Aorta (tissue), 5 donors: ENCODE measurements around the gene NPY. TPM values are rescaled to one million over a fixed set of nuclear protein-coding genes. Genes with fewer than 3 reads are reported as not detected.

Source experiments
- ATAC-seq: fragments of 200-7000 bp; cut with Tn5 transposase; one replicate; pipeline ENCODE4 v1.9.1; 2022; ENCODE audit warnings: moderate library complexity; ENCODE audit not compliant: low FRiP score
- DNase-seq, 2 donors: peaks; one replicate each; pipeline ENCODE4 v3.0.0-alpha.2; 2020
- H3K27ac ChIP-seq, 2 donors: one replicate each; pipeline ENCODE4 v1.5.1; 2013; ENCODE audit warnings: low read length in 2 of 2, mild to moderate bottlenecking in 2 of 2, moderate library complexity in 2 of 2, control low read depth in 1 of 2, inconsistent platforms in 1 of 2, low read depth in 1 of 2
- H3K27me3 ChIP-seq, 2 donors: one replicate each; pipeline ENCODE4 v1.6.1; 2013; ENCODE audit warnings: control low read depth in 1 of 2, low read length in 1 of 2, mild to moderate bottlenecking in 1 of 2, moderate library complexity in 1 of 2; ENCODE audit not compliant: insufficient read depth in 2 of 2, control insufficient read depth in 1 of 2
- H3K36me3 ChIP-seq, 2 donors: one replicate each; pipeline ENCODE4 v1.6.1; 2013; ENCODE audit warnings: control low read depth in 1 of 2, low read length in 1 of 2, mild to moderate bottlenecking in 1 of 2; ENCODE audit not compliant: insufficient read depth in 2 of 2, control insufficient read depth in 1 of 2
- H3K4me1 ChIP-seq, 2 donors: one replicate each; pipeline ENCODE4 v1.6.1; 2013; ENCODE audit warnings: low read length in 2 of 2, control low read depth in 1 of 2, mild to moderate bottlenecking in 1 of 2, moderate library complexity in 1 of 2; ENCODE audit not compliant: insufficient read depth in 2 of 2, control insufficient read depth in 1 of 2
- H3K4me3 ChIP-seq, 2 donors: one replicate each; pipeline ENCODE4 v1.5.1; 2013; ENCODE audit warnings: low read length in 2 of 2, control low read depth in 1 of 2, mild to moderate bottlenecking in 1 of 2
- H3K9me3 ChIP-seq: one replicate; pipeline ENCODE4 v1.6.1; 2013; ENCODE audit warnings: mild to moderate bottlenecking, low read length; ENCODE audit not compliant: control insufficient read depth
- WGBS, 2 donors: extraction: QIAGEN DNeasy Blood & Tissue Kit; methylation state at CpG; one replicate each; pipeline ENCODE4 v1.1.7; 2013; 5-methylcytosine and 5-hydroxymethylcytosine counted together
- intact Hi-C, 2 donors: fragments of 100-400 bp; cut with DNase I; formaldehyde crosslinking; loops; one replicate each; pipeline versions ENCODE4 v1.14.2 to v1.15.0; 2022
- polyA plus RNA-seq, 2 donors: library from polyadenylated mRNA; stranded (reverse); fragments of 200-250 nt; gene quantifications; one replicate each; pipeline ENCODE4 v1.2.3, GENCODE V29; 2013
- total RNA-seq, 2 donors: library from RNA; stranded (reverse); fragmentation: NEBNext Ultra II Directional; extraction: Animal tissue kit (Norgen Biotek cat#: 25700); gene quantifications; one replicate each; pipeline ENCODE4 v1.2.1, GENCODE V29; 2021
- donor health status: healthy with polysubstance abuse.
- donor health status: Bipolar disorder and iron deficiency.
- donor health status: DM: no; HTN: no; CAD: no.
- donor health status: DM: no; HTN: no; CAD: no.
- donor health status: DM: yes; HTN: yes; CAD: no.

Gene NPY
- total and polyA plus RNA-seq, 4 donors = not detected

DNA sequence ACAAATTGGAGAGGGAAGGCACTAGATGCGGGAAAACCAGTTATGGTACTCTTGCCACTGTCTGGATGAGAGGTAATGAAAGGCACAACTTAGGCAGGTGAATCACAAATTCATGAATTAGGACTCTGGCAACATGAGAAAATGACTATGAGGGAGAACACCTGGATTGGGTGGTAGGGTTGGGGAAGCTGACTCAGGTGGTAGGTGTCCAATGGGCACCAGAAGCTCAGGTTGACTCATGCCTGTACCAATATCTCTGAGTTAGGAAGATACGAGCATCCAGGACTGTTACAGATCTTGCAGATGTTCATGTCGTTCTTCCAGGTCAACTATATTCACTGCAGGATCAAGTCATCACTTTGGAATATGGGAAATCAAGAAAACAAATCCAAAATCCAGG lies 56.7 kb downstream of the NPY start:
- peaks cover 0 to 2% of the 10 kb centered on the region in 2 donors for H3K27me3 ChIP-seq
- no peak overlapping the region for H3K4me3 ChIP-seq
- H3K4me1 ChIP-seq = no peaks in the 10 kb centered on the region
- intact Hi-C loops = no loop called here
- peaks cover 2% of the 10 kb centered on the region for H3K9me3 ChIP-seq
- DNase-seq (no peak), ATAC-seq (no peak)
- H3K36me3 ChIP-seq = no peaks in the 10 kb centered on the region
- H3K27ac ChIP-seq = no peak overlapping the region
- 81 to 90% methylated on average over 3 of the region's 3 CpGs for WGBS, 2 donors
